ENCODE data around the gene PEX11G. TPM values are rescaled to one million over a fixed set of nuclear protein-coding genes. Genes with fewer than 3 reads are reported as not detected.

The PEX11G gene
- total RNA-seq, 4 donors from 2014 or later: 4.4 to 9.9 (median 4.7) TPM

DNA sequence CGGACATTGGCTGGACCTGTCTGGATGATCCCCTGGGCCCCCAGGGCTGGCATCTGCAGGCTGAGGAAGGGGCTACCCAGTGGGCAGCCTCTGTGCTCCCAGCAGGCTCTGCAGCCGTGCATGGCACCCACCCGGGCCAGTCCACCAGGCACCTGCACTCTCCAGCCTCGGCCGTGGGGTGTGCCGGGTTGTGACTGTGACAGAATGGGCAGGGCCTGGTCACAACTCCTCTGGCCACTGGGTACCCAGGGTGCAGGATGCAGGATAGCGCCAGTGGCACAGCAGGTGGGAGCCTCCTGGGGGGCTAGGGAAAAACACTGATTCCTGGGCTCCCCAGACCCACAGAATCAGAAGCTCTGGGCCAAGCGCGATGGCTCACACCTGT lies 10.0 kb downstream of the PEX11G start:
- no peak for DNase-seq (ENCODE audit: low spot score)
- ATAC-seq (ENCODE audit: low FRiP score): no peak
- TF ChIP-seq, protein P1, sequence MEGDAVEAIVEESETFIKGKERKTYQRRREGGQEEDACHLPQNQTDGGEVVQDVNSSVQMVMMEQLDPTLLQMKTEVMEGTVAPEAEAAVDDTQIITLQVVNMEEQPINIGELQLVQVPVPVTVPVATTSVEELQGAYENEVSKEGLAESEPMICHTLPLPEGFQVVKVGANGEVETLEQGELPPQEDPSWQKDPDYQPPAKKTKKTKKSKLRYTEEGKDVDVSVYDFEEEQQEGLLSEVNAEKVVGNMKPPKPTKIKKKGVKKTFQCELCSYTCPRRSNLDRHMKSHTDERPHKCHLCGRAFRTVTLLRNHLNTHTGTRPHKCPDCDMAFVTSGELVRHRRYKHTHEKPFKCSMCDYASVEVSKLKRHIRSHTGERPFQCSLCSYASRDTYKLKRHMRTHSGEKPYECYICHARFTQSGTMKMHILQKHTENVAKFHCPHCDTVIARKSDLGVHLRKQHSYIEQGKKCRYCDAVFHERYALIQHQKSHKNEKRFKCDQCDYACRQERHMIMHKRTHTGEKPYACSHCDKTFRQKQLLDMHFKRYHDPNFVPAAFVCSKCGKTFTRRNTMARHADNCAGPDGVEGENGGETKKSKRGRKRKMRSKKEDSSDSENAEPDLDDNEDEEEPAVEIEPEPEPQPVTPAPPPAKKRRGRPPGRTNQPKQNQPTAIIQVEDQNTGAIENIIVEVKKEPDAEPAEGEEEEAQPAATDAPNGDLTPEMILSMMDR (IDR thresholded peaks at IDR 0.05): no peak

DNA sequence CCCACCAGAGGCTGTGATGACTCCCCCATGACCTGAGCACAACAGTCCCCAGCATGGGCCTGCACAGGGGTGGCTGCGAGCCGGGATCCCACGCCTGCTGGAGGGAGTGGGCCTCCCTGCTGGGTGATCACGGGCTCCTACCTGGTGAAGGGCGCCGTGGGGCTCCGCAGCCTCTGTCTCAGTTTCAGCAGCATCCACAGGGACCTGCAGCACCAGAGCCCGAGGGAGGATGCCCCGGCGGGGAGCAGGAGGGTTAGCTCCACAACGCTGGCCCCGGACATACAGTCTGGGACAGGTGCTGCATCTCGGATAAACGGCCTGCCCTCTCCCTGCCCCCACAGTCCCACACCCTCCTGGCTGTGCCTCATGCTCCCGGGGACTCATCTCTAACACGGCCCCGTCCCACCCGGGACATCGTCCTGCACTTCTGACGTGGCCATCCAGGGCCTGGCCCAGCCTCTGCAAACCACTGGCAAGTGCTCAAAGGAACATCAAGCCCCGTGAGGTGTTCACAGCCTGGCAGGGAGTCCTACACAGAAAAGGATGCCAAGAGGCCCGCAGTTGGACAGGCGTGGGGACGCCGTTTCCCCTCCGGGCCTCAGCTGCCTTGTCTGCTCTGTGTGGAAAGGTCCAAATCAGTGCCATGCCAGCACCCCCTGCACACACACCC lies 10.5 kb downstream of the PEX11G start:
- DNase-seq (ENCODE audit: low spot score) (no peak), ATAC-seq (ENCODE audit: low FRiP score) (peak; percentile 12)
- TF ChIP-seq, protein P1 (IDR thresholded peaks at IDR 0.05): no peak

DNA sequence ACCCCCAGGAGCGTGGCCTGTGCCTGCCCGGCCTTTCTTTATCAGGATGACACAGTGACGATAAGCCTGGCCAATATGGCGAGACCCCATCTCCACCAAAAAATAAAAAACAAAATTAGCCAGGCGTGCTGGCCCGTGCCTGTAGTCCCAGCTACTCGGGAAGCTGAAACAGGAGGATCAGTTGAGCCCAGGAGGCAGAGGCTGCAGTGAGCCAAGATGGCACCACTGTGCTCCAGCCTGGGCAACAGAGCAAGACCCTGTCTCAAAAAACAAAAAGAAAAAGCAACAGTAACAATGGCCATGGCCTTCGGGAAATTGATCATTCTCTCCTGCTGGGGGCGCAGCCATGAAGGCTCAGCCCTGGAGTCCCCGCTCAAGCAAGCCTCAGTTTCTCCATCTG lies 11.1 kb downstream of the PEX11G start:
- TF ChIP-seq, protein P1 (IDR thresholded peaks at IDR 0.05): no peak
- no peak for DNase-seq (ENCODE audit: low spot score)
- ATAC-seq (ENCODE audit: low FRiP score): no peak

DNA sequence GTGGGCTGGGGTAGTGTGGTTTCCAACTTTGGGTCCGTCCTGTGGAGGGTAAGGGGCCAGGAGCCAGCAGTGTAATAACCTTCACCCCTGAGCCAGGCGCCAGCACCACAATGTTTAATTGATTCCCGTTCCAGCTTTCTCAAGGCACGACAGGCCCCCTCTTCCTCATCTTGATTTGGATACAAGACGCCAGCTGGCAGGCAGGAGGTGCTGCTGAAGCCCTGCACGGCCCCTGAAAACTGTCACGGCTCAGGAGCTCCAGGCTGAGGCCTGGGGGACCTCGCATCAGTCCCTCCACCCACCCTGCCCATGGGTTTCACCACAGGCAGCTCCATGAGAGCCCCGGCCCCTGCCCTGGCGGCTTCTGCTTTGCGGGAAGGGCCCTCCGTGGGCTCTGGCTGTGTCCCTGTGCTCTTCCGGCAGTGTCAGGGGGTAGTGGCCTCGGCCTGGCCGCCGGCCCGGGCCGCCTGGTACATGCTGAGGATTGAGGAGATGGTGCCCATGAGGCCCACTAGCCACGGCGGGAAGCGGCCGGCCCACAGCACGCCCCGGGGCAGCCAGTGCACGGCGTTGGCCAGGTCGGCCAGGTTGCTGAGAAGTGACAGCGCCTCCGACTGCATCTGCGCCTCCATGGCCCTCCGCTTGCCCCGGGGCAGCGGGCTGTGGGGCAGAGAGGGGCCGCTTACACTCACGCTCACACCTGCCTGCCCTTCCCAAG lies 11.9 kb downstream of the PEX11G start:
- DNase-seq (ENCODE audit: low spot score) (no peak), ATAC-seq (ENCODE audit: low FRiP score) (no peak)
- TF ChIP-seq, protein P1 (IDR thresholded peaks at IDR 0.05): no peak

DNA sequence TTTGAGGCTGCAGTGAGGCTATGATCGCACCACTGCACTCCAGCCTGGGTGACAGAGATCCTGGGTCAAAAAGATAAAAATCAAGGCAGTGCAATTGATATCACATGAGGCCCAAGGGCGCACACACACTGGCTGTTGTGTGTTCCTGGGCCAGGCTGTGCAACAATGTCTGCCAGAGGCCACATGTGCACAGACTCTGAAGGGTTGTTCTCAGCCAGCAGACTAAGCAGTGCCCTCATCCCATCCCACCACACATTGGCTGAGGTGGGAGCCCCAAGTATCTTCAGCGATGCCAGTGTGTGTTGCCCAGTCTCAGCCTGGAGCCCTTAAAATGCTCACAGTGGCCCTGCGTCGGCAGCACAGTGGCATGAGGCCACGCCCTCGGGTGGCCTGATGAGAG lies 12.6 kb downstream of the PEX11G start:
- TF ChIP-seq, protein P1 (IDR thresholded peaks at IDR 0.05): no peak
- DNase-seq (ENCODE audit: low spot score) (no peak), ATAC-seq (ENCODE audit: low FRiP score) (no peak)

DNA sequence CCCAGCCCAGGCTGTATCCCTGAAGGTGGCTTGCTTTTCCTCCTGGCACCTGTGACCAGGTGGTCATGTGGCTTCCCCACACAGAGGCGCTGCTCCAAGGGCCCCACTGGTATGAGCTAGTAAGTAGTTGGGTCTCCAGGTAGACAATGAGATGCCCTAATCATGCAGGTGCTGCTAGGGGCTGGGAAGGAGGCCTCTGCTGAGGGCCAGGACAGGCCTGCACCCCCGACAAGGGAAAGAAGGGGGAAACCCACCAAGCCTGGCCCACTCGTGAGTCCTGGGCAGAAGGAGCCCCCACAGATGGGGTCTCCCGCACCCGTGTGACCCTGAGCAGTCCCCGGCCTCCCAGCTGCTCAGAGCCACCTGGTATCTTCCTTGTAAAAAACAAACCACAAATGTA lies 13.2 kb downstream of the PEX11G start:
- DNase-seq (ENCODE audit: low spot score) (no peak), ATAC-seq (ENCODE audit: low FRiP score) (no peak)
- TF ChIP-seq, protein P1 (IDR thresholded peaks at IDR 0.05): no peak
